ENCODE results near the gene MEGF6.

The MEGF6 gene

DNA sequence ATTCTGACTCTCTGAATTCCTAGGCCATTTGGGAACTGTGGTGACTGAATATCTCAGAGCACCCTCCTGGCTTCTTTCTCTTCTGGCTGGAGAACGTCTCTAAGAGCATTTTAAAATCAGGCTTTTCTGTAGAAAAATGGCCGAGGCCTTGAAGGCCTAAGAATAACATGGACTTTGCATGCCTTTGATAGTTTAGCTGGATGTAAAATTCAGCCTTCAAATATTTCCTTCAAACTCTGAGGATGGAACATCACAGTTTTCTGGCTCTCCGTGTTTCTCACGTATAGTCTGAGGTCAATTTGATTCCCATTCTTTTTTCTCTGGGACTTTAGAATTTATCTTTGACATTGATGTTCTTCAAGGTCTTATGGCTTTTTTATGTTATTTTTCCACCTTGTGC lies 122.9 kb downstream of the MEGF6 start:
- Histone ChIP-seq H3K27ac (replicated peaks) (no peak overlapping the region), H3K4me3 (replicated peaks; ENCODE audit: insufficient read depth, low read length) (no peak overlapping the region), H3K27me3 (ENCODE audit: insufficient read depth, poor library complexity, severe bottlenecking) (no peaks in the 10 kb centered on the region)
- no peak for DNase-seq (ENCODE audit: low read depth in 1 of 2, low spot score in 1 of 2)
- no peak for TF ChIP-seq SPI1 (IDR thresholded peaks at IDR 0.05; ENCODE audit: borderline replicate concordance, low read depth)
- TF ChIP-seq POLR2AphosphoS5 (IDR thresholded peaks at IDR 0.05; ENCODE audit: low read depth), result no peak
- TF ChIP-seq GABPA (IDR thresholded peaks at IDR 0.05; ENCODE audit: low read depth), result no peak
- TF ChIP-seq, protein P1, sequence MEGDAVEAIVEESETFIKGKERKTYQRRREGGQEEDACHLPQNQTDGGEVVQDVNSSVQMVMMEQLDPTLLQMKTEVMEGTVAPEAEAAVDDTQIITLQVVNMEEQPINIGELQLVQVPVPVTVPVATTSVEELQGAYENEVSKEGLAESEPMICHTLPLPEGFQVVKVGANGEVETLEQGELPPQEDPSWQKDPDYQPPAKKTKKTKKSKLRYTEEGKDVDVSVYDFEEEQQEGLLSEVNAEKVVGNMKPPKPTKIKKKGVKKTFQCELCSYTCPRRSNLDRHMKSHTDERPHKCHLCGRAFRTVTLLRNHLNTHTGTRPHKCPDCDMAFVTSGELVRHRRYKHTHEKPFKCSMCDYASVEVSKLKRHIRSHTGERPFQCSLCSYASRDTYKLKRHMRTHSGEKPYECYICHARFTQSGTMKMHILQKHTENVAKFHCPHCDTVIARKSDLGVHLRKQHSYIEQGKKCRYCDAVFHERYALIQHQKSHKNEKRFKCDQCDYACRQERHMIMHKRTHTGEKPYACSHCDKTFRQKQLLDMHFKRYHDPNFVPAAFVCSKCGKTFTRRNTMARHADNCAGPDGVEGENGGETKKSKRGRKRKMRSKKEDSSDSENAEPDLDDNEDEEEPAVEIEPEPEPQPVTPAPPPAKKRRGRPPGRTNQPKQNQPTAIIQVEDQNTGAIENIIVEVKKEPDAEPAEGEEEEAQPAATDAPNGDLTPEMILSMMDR (IDR thresholded peaks at IDR 0.05; ENCODE audit: insufficient read depth, low read length), result no peak
- TF ChIP-seq REST (IDR thresholded peaks at IDR 0.05; ENCODE audit: insufficient replicate concordance, low read depth), result no peak

DNA sequence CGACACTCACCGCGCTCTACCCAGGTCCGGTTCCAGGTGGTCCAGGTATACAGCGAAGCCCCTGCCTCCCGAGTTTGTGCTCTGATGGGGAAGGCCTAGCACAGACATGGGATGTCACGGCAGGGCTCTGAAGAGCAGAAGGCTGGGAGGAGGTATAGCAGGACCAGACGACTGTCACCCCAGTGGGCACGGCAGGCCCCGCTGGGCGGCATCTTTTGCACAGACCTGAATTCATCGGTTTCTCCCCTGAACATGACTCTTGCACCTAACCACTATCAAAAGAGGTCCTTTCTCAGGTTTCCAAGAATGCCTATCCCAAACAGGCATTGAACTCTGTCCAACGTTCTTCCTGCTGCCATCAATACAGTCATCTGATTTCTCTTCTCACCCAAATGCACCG lies 126.3 kb downstream of the MEGF6 start:
- DNase-seq (ENCODE audit: low read depth in 1 of 2, low spot score in 1 of 2), result no peak
- H3K27me3 ChIP-seq (ENCODE audit: insufficient read depth, poor library complexity, severe bottlenecking), result peaks cover 9% of the 10 kb centered on the region
- no peak overlapping the region for H3K4me3 ChIP-seq (replicated peaks; ENCODE audit: insufficient read depth, low read length)
- TF ChIP-seq SPI1 (IDR thresholded peaks at IDR 0.05; ENCODE audit: borderline replicate concordance, low read depth) (no peak), GABPA (IDR thresholded peaks at IDR 0.05; ENCODE audit: low read depth) (no peak), POLR2AphosphoS5 (IDR thresholded peaks at IDR 0.05; ENCODE audit: low read depth) (no peak)
- TF ChIP-seq, protein P1 (IDR thresholded peaks at IDR 0.05; ENCODE audit: insufficient read depth, low read length), result no peak
- H3K27ac ChIP-seq (replicated peaks), result no peak overlapping the region

GRCh38 chr1:3483801-3484444 lies 127.4 kb downstream of the MEGF6 start:
- DNase-seq (ENCODE audit: low read depth in 1 of 2, low spot score in 1 of 2), result peak in 1 of 2 experiments; percentile 25
- Histone ChIP-seq H3K27me3 (ENCODE audit: insufficient read depth, poor library complexity, severe bottlenecking) (peaks cover 13% of the 10 kb centered on the region), H3K4me3 (replicated peaks; ENCODE audit: insufficient read depth, low read length) (no peak overlapping the region), H3K27ac (replicated peaks) (no peak overlapping the region)
- peak; percentile 25; the same call in 1 of the 2 replicates for TF ChIP-seq POLR2AphosphoS5 (IDR thresholded peaks at IDR 0.05; ENCODE audit: low read depth)
- no peak for TF ChIP-seq GABPA (IDR thresholded peaks at IDR 0.05; ENCODE audit: low read depth)
- no peak for TF ChIP-seq SPI1 (IDR thresholded peaks at IDR 0.05; ENCODE audit: borderline replicate concordance, low read depth)
- TF ChIP-seq, protein P1 (IDR thresholded peaks at IDR 0.05; ENCODE audit: insufficient read depth, low read length), result peak; percentile 44

DNA sequence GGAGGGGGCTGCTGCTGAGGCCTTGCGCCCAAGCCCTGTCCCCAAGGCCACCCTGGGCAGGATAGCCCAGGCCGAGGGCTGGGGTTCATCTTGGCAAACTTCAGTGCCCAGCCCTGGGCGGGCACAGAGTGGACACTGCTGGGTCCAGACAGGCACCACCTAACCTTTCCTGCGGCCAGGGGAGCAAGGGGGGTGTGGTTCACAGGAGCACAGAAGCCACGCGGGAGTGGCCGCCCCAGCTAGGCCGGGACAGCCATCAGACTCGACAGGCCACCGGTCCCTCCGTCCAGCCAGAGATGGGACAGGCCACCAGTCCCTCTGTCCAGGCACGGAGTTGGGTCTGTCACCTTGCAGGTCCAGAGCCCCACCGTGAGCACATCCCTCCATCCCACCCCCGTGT lies 127.9 kb downstream of the MEGF6 start:
- H3K27ac ChIP-seq (replicated peaks), result no peak overlapping the region
- TF ChIP-seq, protein P1 (IDR thresholded peaks at IDR 0.05; ENCODE audit: insufficient read depth, low read length), result no peak
- TF ChIP-seq REST (IDR thresholded peaks at IDR 0.05; ENCODE audit: insufficient replicate concordance, low read depth), result no peak
- no peak for TF ChIP-seq SPI1 (IDR thresholded peaks at IDR 0.05; ENCODE audit: borderline replicate concordance, low read depth)
- TF ChIP-seq POLR2AphosphoS5 (IDR thresholded peaks at IDR 0.05; ENCODE audit: low read depth), result no peak
- peaks cover 15% of the 10 kb centered on the region for H3K27me3 ChIP-seq (ENCODE audit: insufficient read depth, poor library complexity, severe bottlenecking)
- DNase-seq (ENCODE audit: low read depth in 1 of 2, low spot score in 1 of 2), result no peak
- H3K4me3 ChIP-seq (replicated peaks; ENCODE audit: insufficient read depth, low read length), result no peak overlapping the region
